H1 (cell line): Measurements from ENCODE around the gene MYH9. TPM values are rescaled to one million over a fixed set of nuclear protein-coding genes. Genes with fewer than 3 reads are reported as not detected.

Experiments used
- BCL11A ChIP-seq, 2 experiments: IDR thresholded peaks; one replicate each; pipeline ENCODE4 v1.6.1; 2011; ENCODE audit warnings: low read depth in 2 of 2, low read length in 2 of 2, mild to moderate bottlenecking in 2 of 2
- BRCA1 ChIP-seq: IDR thresholded peaks from 2 replicates; pipeline ENCODE4 v1.6.1; 2012; ENCODE audit warnings: low read depth, low read length, improper control_type of control experiment
- CBX5 ChIP-seq: fragments of 300-800, 300-1000 bp; sonication (generic); IDR thresholded peaks from 2 replicates; pipeline ENCODE4 v1.7.1; 2016; ENCODE audit warnings: antibody characterized with exemption, low read length, low read depth
- EZH2 ChIP-seq: fragments of 200-600 bp; sonication (generic); IDR thresholded peaks from 2 replicates; pipeline ENCODE4 v1.7.1; 2012; ENCODE audit warnings: low read depth, mild to moderate bottlenecking, moderate library complexity, low read length, inconsistent platforms; ENCODE audit not compliant: severe bottlenecking
- GTF2F1 ChIP-seq: IDR thresholded peaks from 2 replicates; pipeline ENCODE4 v1.6.1; 2012; ENCODE audit warnings: low read depth, low read length, improper control_type of control experiment, borderline replicate concordance
- HDAC2 ChIP-seq, 2 experiments: fragments of 300-600 bp in 1 of 2; sonication (generic) in 1 of 2; IDR thresholded peaks; 2 replicates each; pipeline ENCODE4 v1.6.1; 2011 to 2012; ENCODE audit warnings: low read depth in 2 of 2, low read length in 2 of 2, mild to moderate bottlenecking in 2 of 2, moderate library complexity in 2 of 2, borderline replicate concordance in 1 of 2, inconsistent platforms in 1 of 2
- HDAC6 ChIP-seq: IDR thresholded peaks from one replicate; pipeline ENCODE4 v1.7.1; 2012; ENCODE audit warnings: low read depth, mild to moderate bottlenecking, inconsistent platforms, low read length, moderate library complexity
- KDM5A ChIP-seq: fragments of 200-600 bp; IDR thresholded peaks from 2 replicates; pipeline ENCODE4 v1.7.1; 2012; ENCODE audit warnings: mild to moderate bottlenecking, low read length, inconsistent platforms, mixed read lengths
- POU5F1 ChIP-seq: IDR thresholded peaks from 2 replicates; pipeline ENCODE4 v1.6.1; 2011; ENCODE audit warnings: low read depth, mild to moderate bottlenecking, low read length, moderate library complexity
- SIN3A ChIP-seq, 2 experiments: IDR thresholded peaks in 1 of 2; conservative IDR thresholded peaks in 1 of 2; 2 replicates each; pipeline ENCODE4 v1.6.1; 2011 to 2012; ENCODE audit warnings: low read length in 2 of 2, improper control_type of control experiment in 1 of 2, low read depth in 1 of 2, mild to moderate bottlenecking in 1 of 2
- SIRT6 ChIP-seq: IDR thresholded peaks from one replicate; pipeline ENCODE4 v1.7.1; 2012; ENCODE audit warnings: low read length, inconsistent platforms
- SIX5 ChIP-seq: IDR thresholded peaks from 2 replicates; pipeline ENCODE4 v1.6.1; 2011; ENCODE audit warnings: mild to moderate bottlenecking, low read depth, low read length
- SRF ChIP-seq: IDR thresholded peaks from 2 replicates; pipeline ENCODE4 v1.6.1; 2011; ENCODE audit warnings: mild to moderate bottlenecking, low read depth, low read length, moderate library complexity
- TAF7 ChIP-seq: optimal IDR thresholded peaks from 2 replicates; pipeline ENCODE3; 2011; ENCODE audit warnings: low read depth, mild to moderate bottlenecking, inconsistent platforms, low read length, moderate library complexity, borderline replicate concordance
- TCF12 ChIP-seq: IDR thresholded peaks from 2 replicates; pipeline ENCODE4 v1.6.1; 2011; ENCODE audit warnings: low read depth, mild to moderate bottlenecking, low read length
- polyA plus RNA-seq, 7 experiments: library from polyadenylated mRNA; depleted of rRNA in 3 of 7; stranded (reverse) in 5 of 7; unstranded in 2 of 7; fragments of >200 nt in 5 of 7; fragments of 200-250 nt in 2 of 7; gene quantifications; 1 replicate in 5 of 7; 2 replicates in 1 of 7; 4 replicates in 1 of 7; pipeline versions ENCODE4 v1.2.1 to v1.2.3, GENCODE V29; 2011 to 2013; ENCODE audit warnings: missing spikeins in 2 of 7, mixed read lengths in 2 of 7
- total RNA-seq: library from RNA; stranded (reverse); fragmentation: NEBNext Ultra II Directional; extraction: Animal tissue kit (Norgen Biotek cat#: 25700); gene quantifications from 2 replicates; pipeline ENCODE4 v1.2.1, GENCODE V29; 2021
- TF ChIP-seq, protein P1 (sequence below): IDR thresholded peaks from 2 replicates; pipeline ENCODE4 v1.6.1; 2011; ENCODE audit warnings: low read length, improper control_type of control experiment
- TF ChIP-seq, protein P2 (sequence below), 3 experiments: IDR thresholded peaks; 1 replicate in 2 of 3; 2 replicates in 1 of 3; pipeline versions ENCODE4 v1.5.1 to v1.6.1; 2011; ENCODE audit warnings: low read length in 3 of 3, mild to moderate bottlenecking in 3 of 3, inconsistent platforms in 2 of 3, low read depth in 1 of 3, moderate library complexity in 1 of 3; ENCODE audit not compliant: insufficient read depth in 1 of 3; ENCODE audit errors: control extremely low read depth in 1 of 3
- TF ChIP-seq, protein P3 (sequence below): IDR thresholded peaks from 2 replicates; pipeline ENCODE4 v1.6.1; 2012; ENCODE audit warnings: low read length, inconsistent platforms

Gene MYH9
- total and polyA plus RNA-seq, 2 of the 8 experiments (the other 6 are each of a cell fraction or from before 2014, with no cell fraction given): 24.9 to 322 TPM

DNA sequence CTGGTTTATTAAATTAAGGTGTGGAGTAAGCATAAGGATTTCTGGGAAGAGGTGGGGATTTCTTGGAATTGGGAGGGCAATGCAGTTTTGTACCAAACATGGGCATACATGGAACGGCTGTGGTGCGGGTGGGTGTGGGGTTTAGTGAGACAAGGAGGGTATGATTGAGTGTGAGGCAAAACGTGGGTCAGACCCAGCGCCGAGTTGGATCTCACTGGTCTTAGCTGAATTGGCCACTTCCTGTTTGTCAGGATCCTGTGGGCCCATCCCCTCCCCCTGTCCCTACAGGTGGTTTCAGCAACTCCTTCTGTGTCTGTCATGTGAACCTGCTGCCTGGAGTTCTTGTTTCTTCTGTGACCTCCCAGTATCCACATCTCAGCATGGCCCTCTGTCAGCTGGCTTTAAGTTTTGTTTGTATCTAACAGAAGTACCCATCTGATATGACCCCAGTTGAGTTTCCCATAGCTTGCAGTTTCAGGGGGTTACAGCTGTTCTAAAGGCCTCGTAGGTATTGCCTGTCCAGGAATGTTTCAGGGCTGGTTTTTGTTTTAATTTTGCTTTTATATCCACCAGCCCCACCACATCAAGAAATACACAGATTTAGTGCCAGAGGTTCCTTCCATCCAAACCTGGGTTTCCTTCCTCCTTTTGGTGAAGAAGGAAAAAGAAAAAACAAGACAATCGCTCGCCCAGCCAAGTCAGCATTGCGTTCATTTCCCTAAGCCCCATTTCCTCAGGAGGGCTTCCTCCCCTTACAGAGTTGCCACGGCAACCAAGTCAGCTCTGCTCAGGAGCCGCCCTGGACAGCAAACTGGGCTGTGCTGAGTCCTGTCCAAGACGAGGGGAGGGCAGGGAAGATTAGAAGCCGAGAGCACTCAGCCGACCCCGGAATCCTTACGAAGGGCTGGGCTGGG is 128.8 kb downstream of the MYH9 start (continued):
- TF ChIP-seq CBX5 (no peak), SRF (no peak), BRCA1 (no peak), HDAC6 (no peak), SIRT6 (no peak), POU5F1 (no peak), SIX5 (no peak), KDM5A (no peak), TCF12 (no peak), EZH2 (no peak), SIN3A (conservative IDR thresholded peaks at IDR 0.05 in 1 of 2, IDR thresholded peaks at IDR 0.05 in 1 of 2; ENCODE audit: low read depth in 1 of 2, low read length in 2 of 2) (0 out of 4 replicates have a peak, but pooled peaks of 1 of the 2 experiments have one; percentile 4), GTF2F1 (no peak), BCL11A (IDR thresholded peaks at IDR 0.05; ENCODE audit: low read depth in 2 of 2, low read length in 2 of 2) (no peak), TAF7 (no peak), HDAC2 (IDR thresholded peaks at IDR 0.05; ENCODE audit: borderline replicate concordance in 1 of 2, low read depth in 2 of 2, low read length in 2 of 2) (no peak)
- TF ChIP-seq, protein P1, sequence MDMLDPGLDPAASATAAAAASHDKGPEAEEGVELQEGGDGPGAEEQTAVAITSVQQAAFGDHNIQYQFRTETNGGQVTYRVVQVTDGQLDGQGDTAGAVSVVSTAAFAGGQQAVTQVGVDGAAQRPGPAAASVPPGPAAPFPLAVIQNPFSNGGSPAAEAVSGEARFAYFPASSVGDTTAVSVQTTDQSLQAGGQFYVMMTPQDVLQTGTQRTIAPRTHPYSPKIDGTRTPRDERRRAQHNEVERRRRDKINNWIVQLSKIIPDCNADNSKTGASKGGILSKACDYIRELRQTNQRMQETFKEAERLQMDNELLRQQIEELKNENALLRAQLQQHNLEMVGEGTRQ: no peak
- TF ChIP-seq, protein P2, sequence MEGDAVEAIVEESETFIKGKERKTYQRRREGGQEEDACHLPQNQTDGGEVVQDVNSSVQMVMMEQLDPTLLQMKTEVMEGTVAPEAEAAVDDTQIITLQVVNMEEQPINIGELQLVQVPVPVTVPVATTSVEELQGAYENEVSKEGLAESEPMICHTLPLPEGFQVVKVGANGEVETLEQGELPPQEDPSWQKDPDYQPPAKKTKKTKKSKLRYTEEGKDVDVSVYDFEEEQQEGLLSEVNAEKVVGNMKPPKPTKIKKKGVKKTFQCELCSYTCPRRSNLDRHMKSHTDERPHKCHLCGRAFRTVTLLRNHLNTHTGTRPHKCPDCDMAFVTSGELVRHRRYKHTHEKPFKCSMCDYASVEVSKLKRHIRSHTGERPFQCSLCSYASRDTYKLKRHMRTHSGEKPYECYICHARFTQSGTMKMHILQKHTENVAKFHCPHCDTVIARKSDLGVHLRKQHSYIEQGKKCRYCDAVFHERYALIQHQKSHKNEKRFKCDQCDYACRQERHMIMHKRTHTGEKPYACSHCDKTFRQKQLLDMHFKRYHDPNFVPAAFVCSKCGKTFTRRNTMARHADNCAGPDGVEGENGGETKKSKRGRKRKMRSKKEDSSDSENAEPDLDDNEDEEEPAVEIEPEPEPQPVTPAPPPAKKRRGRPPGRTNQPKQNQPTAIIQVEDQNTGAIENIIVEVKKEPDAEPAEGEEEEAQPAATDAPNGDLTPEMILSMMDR (IDR thresholded peaks at IDR 0.05; ENCODE audit: control extremely low read depth in 1 of 3, insufficient read depth in 1 of 3, low read depth in 1 of 3, low read length in 3 of 3): no peak
- TF ChIP-seq, protein P3, sequence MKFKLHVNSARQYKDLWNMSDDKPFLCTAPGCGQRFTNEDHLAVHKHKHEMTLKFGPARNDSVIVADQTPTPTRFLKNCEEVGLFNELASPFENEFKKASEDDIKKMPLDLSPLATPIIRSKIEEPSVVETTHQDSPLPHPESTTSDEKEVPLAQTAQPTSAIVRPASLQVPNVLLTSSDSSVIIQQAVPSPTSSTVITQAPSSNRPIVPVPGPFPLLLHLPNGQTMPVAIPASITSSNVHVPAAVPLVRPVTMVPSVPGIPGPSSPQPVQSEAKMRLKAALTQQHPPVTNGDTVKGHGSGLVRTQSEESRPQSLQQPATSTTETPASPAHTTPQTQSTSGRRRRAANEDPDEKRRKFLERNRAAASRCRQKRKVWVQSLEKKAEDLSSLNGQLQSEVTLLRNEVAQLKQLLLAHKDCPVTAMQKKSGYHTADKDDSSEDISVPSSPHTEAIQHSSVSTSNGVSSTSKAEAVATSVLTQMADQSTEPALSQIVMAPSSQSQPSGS: no peak
